Astrocyte of the spinal cord (primary cell): Measurements from ENCODE around the gene CAMK2B.

ENCODE experiments used
- DNase-seq: peaks from one replicate; pipeline ENCODE4 v3.0.0; 2011; ENCODE audit warnings: low read depth, low spot score
- H3K4me3 ChIP-seq: 2 replicates; pipeline ENCODE4 v1.5.1; 2011; ENCODE audit warnings: low read depth, mild to moderate bottlenecking, low read length, moderate library complexity
- CTCF ChIP-seq: IDR thresholded peaks from 2 replicates; pipeline ENCODE4 v1.5.1; 2012; ENCODE audit warnings: low read depth, mild to moderate bottlenecking, low read length, inconsistent platforms
- in situ Hi-C: cut with HindIII; loops from 2 replicates; pipeline ENCODE4 v1.10.0; 2017; ENCODE audit warnings: low sequenced_read_pairs

The CAMK2B gene

GRCh38 chr7:44346063-44346462, 20.7 kb upstream of the CAMK2B start:
- in situ Hi-C loops, result no loop called here
- no peak for DNase-seq
- TF ChIP-seq CTCF, result no peak
- no peak overlapping the region for H3K4me3 ChIP-seq

DNA sequence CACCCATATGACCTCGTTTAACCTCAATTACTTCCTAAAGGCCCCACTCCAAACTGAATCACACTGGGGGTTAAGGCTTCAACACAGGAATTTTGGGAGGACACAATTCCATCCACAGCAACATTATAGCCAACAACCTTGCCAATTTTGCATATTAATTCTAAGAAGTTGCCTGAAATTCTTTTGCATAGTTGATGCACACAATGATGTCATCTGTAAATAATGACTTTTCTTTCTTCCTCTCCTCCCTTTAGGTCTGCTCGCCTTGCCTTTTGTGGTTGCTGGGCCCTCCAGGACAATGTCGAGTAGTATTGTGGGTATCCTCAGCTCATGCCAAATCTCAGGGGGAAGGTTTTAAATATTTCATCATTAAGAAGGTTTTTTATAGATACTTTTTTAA, 16.0 kb upstream of the CAMK2B start:
- no peak overlapping the region for H3K4me3 ChIP-seq
- no peak for TF ChIP-seq CTCF
- in situ Hi-C loops, result no loop called here
- DNase-seq, result no peak

DNA sequence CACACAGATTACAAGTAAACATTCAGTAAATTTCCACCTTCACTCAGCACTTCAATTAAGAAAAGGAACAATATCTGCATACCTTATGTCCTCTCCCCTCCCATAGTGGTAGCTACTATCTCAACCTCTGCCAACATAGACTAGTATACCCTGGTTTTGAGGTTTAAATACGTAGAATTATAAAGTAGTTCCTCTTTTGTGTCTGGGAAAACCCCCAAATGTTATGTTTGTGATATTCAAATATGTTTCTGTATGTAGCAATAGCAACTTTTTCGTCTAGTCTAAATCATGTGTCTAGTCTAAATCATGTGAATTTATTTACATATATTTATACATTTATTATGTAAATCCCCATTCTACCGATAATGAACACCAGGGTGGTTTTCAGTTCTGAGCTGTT, 13.2 kb upstream of the CAMK2B start:
- no peak for DNase-seq
- in situ Hi-C loops, result no loop called here
- TF ChIP-seq CTCF, result no peak
- H3K4me3 ChIP-seq, result no peak overlapping the region

DNA sequence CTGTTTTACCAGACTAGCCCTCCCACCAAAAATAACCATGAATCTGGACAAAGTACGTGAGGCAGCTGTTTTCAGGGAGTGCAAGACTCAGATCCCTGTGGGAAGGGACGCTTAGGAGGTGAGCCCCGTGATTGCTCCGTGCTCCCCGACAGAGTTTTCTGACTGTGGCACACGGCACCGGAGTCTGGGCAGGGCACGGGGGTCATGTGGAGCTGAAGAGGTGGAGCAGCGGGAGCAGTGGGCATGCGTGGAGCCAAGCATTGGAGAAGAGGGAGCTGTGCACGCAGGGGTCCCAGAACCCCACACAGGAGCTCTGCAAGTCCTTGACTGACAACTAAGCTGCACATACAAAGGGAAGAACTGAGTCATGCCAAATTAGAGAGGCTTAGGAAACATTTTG, 11.1 kb upstream of the CAMK2B start:
- no peak overlapping the region for H3K4me3 ChIP-seq
- in situ Hi-C loops, result no loop called here
- TF ChIP-seq CTCF, result no peak
- DNase-seq, result no peak

GRCh38 chr7:44335184-44335583, 9.8 kb upstream of the CAMK2B start:
- no peak overlapping the region for H3K4me3 ChIP-seq
- no peak for DNase-seq
- in situ Hi-C loops, result no loop called here
- TF ChIP-seq CTCF, result no peak

GRCh38 chr7:44334734-44335097, 9.3 kb upstream of the CAMK2B start:
- in situ Hi-C loops, result no loop called here
- DNase-seq, result no peak
- no peak overlapping the region for H3K4me3 ChIP-seq
- TF ChIP-seq CTCF, result no peak
